SHP77 treated with DMSO at 0.1 percent for 48 hours (cell line): Measurements from ENCODE around the gene METTL8.
"Not testable (repeated sequence)": the region's sequence is repeated elsewhere in the genome, so short reads cannot be mapped to it uniquely, and the experiment has no call there.

Source experiments
- DNase-seq: peaks from one replicate; lab custom pipeline; 2025; lab: John Stamatoyannopoulos, UW

The METTL8 gene

DNA sequence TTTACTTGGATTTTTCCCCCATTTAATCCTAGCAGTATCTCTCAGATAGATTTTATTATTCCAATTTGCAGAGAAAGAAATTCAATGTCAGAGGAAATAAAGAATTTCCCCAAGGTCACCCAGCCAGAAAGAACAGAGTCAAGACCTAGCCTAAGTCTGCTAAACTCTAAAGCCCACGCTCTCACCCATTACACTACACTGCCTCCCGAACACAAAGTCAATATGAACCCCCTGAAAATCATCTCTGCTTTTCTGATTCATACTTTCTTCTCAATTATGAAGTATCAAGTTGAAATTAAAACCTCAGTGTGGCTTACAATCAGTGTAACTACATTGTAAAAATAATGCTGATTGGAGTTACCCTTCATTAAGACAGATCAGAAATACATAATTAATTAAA is 89.6 kb downstream of the METTL8 start:
- DNase-seq = no peak

DNA sequence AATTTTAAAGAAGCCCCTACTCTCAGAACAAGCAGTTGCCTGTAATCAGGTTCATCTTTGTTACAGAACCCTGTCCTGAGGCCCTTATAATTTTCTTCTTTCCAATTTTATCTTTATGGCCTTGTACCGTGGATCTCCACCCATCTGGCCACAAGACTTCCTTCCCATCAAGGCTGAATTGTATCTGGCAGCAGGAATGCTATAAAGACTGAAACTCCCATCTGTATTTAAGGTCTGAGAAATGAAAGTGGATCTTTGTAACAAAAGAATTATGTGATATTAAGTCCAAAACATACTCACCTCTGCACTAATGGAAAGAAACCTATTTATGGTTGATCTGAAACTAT is 91.8 kb downstream of the METTL8 start:
- DNase-seq = no peak

DNA sequence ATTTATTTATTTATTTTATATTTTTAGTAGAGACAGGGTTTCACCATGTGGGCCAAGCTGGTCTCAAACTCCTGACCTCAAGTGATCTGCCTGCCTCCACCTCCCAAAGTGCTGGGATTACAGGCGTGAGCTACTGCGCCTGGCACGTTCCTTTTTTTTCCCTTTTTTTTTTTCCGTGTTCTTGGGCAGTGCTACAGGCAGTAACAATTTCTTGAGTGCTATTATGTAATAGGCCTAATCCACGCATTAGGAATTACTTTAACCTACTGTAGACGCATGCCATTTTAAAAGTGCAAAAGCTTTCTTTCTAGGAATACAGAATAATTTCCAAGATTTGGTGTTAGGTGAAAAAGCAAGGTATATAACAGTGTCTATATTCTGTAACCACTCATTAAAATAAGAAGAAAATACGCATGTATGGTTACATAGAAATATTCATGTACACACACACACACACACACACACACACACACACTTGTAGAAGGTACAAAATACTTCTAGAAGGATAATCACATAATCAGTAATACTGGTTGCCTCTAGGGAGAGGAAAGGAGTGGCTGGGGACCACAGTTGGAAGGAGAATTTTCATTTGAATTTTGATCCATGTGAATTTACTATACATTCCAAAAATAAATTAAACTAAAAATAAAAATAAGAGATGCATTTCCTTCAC is 92.3 kb downstream of the METTL8 start:
- no peak for DNase-seq

DNA sequence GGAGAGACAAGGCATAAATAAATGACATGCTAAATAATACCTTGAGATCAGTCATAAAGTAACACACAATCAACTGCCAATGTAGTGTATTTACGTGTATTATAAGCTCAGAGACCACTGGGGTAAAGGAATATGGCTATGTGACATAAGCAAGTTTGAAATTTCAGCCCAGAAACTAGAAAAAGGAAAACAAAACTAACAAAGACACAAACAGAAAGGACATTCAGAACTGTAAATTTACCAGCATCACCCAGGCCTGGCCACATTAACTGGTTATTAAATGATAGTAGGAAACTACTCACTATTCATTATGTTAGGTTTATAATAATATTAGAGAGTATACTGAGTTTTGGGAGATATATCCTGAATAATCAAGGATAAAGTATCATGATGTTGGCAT is 98.8 kb downstream of the METTL8 start:
- DNase-seq = no peak

DNA sequence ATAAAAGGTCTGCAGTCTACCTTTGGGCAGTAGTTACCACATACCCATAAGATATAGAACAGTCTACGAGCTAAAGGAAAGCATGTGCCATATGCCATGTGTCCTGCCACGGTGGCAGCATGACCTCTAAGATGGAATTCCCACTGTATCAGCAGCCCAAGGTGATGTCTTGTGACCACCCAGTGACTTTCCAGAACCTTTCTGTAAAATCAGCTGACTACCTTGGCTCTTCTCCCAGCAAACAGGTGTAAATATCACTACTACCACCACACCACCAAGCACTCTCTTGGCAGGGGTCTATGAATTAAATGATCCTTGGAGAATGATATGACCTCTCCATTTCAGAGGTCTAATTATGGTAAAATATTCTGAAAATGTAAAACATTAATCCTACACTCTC is 99.6 kb downstream of the METTL8 start:
- DNase-seq = no peak

DNA sequence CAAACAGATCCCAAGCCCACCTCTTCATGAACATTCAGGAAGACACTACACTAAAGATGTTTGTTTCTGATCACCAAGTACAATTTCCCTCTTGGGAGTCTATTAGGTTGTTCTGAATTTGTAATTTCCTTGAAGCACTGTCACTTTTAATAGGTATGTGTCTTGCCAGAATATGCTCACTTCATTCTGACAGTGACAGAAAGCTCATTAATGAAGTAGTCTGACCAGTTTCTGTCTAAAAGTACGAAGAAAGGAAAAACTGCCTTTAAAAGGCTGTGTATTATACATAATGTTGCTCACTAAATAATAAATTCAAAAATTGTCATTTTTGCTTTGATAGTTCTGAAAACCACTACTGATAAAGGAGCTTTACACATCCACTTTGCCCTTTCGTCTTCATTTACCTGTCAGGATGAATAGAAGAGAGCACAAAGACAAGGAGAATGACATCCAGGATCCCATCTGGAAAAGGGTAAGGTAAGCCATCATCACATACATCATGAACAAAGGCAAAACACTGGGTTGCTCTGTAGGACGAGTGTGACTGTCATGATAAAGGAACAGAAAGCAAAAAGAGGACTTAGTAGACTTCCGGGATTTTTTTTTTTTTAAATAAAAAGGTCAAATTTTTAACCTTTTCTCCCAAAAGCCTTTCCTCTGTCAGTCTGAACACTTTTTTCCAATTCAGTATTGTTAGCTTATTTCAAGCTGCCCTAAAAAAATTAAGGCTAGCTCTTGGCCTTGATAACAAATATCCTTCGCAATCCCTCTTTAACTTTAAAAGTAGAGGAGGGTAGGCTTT is 103.4 kb downstream of the METTL8 start:
- no peak for DNase-seq

- no peak for DNase-seq
These were observed 106.7 kb downstream of the METTL8 start for GRCh38 chr2:171327043-171327496.

DNA sequence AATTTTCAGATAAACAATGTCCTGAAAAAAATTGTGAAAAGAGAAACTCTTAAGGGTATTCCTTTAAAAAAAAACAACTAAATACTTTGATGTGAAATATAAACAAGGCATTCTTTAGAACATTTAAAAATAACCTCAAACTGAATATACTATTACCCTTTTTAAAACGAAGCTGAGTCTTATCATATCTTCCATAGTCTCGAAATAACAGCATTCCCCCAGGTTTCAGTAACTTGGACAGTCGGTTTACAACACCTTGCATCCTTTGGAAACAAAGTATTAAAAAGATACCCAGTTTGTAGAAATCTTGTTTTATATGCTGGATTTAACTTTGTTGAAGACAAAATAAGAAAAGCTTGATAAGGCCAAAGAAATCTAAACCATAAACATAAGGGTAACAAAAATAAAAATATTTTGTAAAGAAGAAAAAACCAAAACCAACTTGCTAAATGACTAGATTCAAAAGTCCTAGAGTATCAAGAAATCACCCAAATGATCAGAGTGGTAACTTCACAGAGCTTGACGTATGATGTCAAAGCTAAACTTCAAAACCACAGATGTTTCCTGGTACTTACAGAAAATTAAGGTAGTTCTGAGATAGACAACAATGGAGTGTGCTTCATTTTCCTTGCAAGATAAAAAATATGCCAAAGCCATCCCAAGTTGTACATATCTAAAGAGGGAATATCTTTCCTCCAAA is 107.8 kb downstream of the METTL8 start:
- no peak for DNase-seq

- no peak for DNase-seq
These were observed 109.7 kb downstream of the METTL8 start for GRCh38 chr2:171323971-171324528.

DNA sequence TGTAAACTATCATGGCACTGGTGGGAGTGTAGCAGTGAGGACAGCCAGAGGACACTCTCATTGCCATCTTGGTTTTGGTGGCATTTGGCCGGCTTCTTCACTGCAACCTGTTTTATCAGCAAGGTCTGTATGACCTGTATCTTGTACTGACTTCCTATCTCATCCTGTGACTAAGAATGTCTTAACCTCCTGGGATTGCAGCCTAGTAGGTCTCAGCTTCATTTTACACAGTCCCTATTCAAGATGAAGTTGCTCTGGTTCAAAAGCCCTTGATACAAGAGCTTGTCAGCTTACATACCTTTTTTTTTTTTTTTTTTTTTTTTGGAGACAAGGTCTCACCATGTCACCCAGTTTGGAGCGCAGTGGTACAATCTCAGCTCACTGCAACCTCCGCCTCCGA is 110.9 kb downstream of the METTL8 start:
- no peak for DNase-seq

DNA sequence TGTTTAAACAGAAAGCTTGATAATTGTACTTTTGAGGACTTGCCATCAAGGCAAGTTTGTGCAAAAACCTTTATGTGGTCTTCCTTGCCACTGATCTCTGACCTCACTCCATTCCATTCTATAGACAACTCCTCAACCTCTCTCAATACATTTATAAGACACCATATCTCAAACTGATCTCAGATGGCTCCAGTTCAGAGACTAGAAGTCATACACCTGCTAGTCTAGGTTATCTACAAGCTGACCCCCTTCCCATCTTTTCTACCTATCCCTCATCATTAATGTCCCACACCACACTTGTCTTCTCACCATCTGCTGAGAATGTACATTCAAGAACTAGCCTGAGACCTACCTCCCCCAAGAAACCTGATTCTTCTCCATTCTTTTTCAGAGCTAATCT is 113.1 kb downstream of the METTL8 start:
- DNase-seq = no peak

GRCh38 chr2:171320208-171320621 is 113.6 kb downstream of the METTL8 start:
- no peak for DNase-seq

DNA sequence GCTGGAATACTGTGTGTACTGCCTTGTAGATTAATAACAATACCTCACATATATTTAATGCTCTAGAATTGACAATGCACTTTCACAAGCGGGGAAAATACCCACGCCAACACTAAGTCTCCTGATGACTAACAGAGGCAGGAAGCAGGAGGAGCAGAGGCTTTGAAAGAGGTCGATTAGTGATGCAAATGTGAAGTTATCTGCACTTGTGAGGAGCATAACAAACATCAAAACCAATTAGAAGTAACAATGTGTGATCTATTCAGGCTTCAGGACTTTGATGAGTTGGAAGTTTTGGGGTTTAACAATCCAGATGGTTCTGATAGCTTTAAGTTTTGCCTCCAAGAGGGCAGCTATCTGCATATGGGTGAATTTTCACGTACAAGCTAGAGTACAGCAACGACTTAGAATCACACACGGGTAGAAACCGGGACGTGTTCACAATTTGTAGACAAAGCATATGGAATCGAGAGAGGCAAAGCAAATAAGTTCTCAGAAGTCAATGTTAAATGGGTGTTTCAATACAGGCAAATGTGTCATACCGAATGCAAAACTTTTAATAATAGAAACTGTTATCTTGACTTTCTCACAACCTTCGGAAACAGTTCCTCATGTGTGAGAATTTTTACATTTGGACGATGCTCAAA is 114.5 kb downstream of the METTL8 start:
- DNase-seq = no peak

- DNase-seq = no peak
These were observed 115.3 kb downstream of the METTL8 start for GRCh38 chr2:171318463-171318934.

- no peak for DNase-seq
These were observed 116.2 kb downstream of the METTL8 start for GRCh38 chr2:171317492-171318125.

DNA sequence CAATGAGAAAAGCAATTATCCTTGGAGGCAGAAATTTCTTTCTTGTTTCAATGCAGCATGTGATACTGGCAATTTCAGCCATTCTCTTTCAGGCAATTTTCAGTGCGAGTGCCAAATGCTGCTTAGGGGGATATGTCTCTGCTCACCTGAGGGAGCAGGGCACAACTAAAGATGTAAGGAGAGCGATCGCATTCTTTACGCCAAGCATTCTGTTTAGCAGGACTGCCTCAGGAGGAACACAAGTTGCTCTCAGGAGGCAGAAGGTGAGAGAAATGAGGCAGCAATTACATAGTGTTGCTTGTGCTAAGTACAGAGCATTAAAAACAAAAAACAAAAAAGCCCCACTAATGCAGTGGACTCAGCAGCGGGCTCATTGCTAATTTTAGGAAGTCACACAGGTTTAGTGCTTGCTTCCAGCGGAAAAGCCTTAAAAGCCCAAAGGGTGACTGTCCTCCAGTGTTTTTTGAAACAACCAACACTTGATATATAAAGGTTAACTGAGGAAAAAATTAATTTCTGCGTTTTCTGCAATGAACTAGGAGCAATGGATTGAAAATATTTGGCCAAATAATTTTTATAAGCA is 116.9 kb downstream of the METTL8 start:
- no peak for DNase-seq

DNA sequence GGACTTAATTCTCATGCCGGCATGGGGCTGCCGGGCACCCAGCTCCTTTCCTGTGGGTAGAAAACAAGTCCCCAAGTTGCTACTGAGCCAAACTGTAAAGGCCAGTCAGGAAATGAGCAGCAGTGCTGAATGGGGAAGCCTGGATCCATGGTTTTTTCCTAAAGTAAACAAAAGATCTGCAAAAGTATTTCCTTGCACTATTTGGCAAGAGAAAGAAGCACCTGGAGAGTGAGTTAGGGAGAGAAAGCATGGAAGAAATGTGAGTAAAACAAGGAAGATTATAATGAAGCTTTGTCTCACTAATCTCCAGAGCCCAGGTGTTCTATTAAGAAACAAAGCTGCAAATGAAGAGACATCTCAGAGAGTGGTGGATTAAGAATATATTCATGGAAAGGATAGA is 117.6 kb downstream of the METTL8 start:
- DNase-seq = no peak

DNA sequence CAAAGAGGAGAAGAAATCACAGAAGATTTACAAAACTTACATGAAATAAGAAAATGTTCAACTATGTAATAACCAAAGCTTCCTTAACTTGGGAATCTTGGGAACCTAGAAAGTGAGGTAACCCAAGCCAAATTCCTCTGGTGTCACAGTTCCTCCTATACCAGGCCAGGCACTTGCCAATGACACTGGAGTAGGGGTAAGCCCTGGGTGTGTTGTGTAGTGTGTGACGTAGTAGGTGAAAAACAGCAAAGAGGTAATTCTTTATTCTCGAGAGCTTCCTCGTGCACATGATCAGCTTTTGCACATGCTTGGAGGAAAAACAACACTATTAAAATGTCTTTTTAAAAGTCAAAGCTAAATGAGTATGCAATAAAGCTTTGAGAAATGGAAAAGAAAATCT is 118.0 kb downstream of the METTL8 start:
- no peak for DNase-seq

- not testable (repeated sequence) for DNase-seq
These were observed 121.6 kb downstream of the METTL8 start for GRCh38 chr2:171312182-171312581.

DNA sequence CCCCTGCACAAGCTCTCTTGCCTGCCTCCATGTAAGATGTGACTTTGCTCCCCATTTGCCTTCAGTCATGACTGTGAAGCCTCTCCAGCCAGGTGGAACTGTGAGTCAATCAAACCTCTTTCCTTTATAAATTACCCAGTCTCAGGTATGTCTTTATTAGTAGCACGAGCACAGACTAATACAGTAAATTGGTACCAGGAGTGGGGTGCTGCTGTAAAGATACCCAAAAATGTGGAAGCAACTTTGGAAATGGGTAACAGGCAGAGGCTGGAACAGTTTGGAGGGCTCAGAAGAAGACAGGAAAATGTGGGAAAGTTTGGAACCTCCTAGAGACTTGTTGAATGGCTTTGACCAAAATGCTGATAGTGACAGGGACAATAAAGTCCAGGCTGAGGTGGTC is 122.2 kb downstream of the METTL8 start:
- not testable (repeated sequence) for DNase-seq

GRCh38 chr2:171310889-171311288 is 122.9 kb downstream of the METTL8 start:
- DNase-seq = no peak
